Activated CD4-positive, alpha-beta memory T cell treated with anti-CD3 and anti-CD28 coated beads for 36 hours (primary cell): ENCODE measurements around the gene AFF2. TPM values are rescaled to one million over a fixed set of nuclear protein-coding genes. Genes with fewer than 3 reads are reported as not detected.

ENCODE experiments used
- CTCF ChIA-PET: fragments of 350-600 bp; sonication (Branson Sonifier 250); formaldehyde crosslinking; loops from one replicate; lab custom pipeline; 2021; ENCODE audit warnings: antibody characterized with exemption, inconsistent platforms; lab: Charles Lee
- POLR2A ChIA-PET: fragments of 350-600 bp; sonication (Branson Sonifier 250); formaldehyde crosslinking; loops from one replicate; lab custom pipeline; 2021; ENCODE audit warnings: antibody characterized with exemption; lab: Charles Lee
- DNase-seq: peaks from one replicate; pipeline ENCODE4 v3.0.0-alpha.2; 2020
- H3K27ac Mint-ChIP-seq: one replicate; pipeline ENCODE4 v1.8.0; 2021; ENCODE audit warnings: mixed read lengths
- H3K27me3 Mint-ChIP-seq: one replicate; pipeline ENCODE4 v1.8.0; 2021; ENCODE audit warnings: mixed read lengths
- H3K36me3 Mint-ChIP-seq: one replicate; pipeline ENCODE4 v1.8.0; 2021; ENCODE audit warnings: mixed read lengths
- H3K4me1 Mint-ChIP-seq: one replicate; pipeline ENCODE4 v1.8.0; 2021; ENCODE audit warnings: low read depth, mixed read lengths
- H3K4me3 Mint-ChIP-seq: one replicate; pipeline ENCODE4 v1.8.0; 2021; ENCODE audit warnings: mild to moderate bottlenecking, mixed read lengths
- H3K9me3 Mint-ChIP-seq: one replicate; pipeline ENCODE4 v1.8.0; 2021; ENCODE audit warnings: mixed read lengths
- intact Hi-C: fragments of 100-400 bp; cut with micrococcal nuclease; formaldehyde crosslinking; loops from one replicate; pipeline ENCODE4 v1.15.1; 2023
- total RNA-seq, 2 experiments: library from RNA; stranded (reverse); gene quantifications; one replicate each; pipeline ENCODE4 v1.2.3, GENCODE V29; 2021

The AFF2 gene
- total RNA-seq, 2 experiments from 2014 or later, result 0.36 to 0.45 TPM

DNA sequence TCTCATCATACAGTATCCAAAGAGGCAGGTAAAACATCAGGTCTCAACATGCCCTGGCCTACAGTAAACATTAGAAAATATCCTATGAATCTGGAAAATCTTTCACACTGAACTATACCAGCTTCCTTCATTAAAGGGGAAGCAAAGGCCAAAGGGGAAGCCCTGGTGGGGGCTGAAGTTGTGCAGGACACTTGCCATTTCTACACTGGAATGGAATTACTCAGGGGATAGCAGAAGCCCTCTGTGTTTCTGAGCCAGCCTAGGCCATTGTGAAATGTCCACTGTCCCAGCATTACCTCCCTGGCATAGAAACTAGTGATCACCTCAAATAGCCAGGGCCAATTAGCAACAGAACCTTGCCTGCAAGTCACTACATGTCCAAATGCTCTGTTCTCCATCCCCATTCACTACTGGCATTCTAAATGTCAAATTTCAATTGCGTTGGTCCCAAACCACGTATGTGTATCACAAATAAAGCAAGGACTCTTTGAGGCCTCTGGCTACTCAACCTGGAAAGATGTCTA is 429.9 kb downstream of the AFF2 start:
- no peak overlapping the region for H3K4me3 Mint-ChIP-seq
- POLR2A ChIA-PET, result no interaction called here
- H3K27ac Mint-ChIP-seq, result no peak overlapping the region
- DNase-seq, result no peak
- no peaks in the 10 kb centered on the region for H3K36me3 Mint-ChIP-seq
- intact Hi-C loops, result no loop called here
- no peaks in the 10 kb centered on the region for H3K27me3 Mint-ChIP-seq
- CTCF ChIA-PET, result no interaction called here
- no peaks in the 10 kb centered on the region for H3K4me1 Mint-ChIP-seq
- H3K9me3 Mint-ChIP-seq, result no peaks in the 10 kb centered on the region

DNA sequence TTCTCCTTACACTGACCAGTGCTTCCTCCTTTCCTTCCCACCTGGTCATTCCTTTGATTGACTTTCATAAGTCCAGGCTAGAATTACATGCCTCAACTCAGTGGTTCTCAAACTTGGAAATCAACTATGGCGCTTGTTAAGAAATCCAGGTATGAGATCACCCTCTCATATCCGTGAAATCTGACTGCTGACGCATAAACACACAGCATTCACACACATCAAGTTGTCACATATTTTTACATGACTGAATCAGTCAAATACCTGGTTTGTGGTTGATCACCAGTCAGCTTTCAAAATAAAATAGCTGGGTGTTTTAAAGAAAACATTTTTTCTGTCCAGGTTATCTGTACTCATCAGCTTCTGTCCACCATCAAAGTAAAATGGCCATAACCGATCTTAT is 433.5 kb downstream of the AFF2 start:
- Mint-ChIP-seq H3K9me3 (no peaks in the 10 kb centered on the region), H3K4me3 (no peak overlapping the region), H3K36me3 (no peaks in the 10 kb centered on the region), H3K27ac (no peak overlapping the region), H3K27me3 (no peaks in the 10 kb centered on the region), H3K4me1 (no peaks in the 10 kb centered on the region)
- no peak for DNase-seq
- ChIA-PET CTCF (no interaction called here), POLR2A (no interaction called here)
- intact Hi-C loops, result no loop called here

DNA sequence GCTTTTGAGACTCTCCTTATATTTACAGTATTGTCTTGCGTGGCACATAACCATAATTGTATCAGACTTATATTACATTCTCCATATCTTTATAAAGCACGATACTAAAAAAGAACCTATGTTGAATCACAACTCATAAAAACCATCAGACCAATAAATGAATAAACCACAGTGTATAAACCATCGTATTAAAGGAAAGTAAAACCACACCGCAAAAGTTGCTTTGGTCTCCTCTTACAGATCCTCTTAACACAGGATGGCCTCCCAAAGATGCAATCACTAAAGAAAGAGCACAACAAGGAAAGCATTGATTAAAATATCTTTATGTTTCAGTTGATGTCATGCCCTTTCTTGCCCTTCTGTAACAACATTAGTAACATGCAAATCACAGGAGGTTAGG is 437.9 kb downstream of the AFF2 start:
- H3K9me3 Mint-ChIP-seq, result no peaks in the 10 kb centered on the region
- no peaks in the 10 kb centered on the region for H3K36me3 Mint-ChIP-seq
- ChIA-PET CTCF (no interaction called here), POLR2A (no interaction called here)
- no peaks in the 10 kb centered on the region for H3K27me3 Mint-ChIP-seq
- DNase-seq, result no peak
- no peak overlapping the region for H3K4me3 Mint-ChIP-seq
- intact Hi-C loops, result no loop called here
- H3K4me1 Mint-ChIP-seq, result no peaks in the 10 kb centered on the region
- no peak overlapping the region for H3K27ac Mint-ChIP-seq

DNA sequence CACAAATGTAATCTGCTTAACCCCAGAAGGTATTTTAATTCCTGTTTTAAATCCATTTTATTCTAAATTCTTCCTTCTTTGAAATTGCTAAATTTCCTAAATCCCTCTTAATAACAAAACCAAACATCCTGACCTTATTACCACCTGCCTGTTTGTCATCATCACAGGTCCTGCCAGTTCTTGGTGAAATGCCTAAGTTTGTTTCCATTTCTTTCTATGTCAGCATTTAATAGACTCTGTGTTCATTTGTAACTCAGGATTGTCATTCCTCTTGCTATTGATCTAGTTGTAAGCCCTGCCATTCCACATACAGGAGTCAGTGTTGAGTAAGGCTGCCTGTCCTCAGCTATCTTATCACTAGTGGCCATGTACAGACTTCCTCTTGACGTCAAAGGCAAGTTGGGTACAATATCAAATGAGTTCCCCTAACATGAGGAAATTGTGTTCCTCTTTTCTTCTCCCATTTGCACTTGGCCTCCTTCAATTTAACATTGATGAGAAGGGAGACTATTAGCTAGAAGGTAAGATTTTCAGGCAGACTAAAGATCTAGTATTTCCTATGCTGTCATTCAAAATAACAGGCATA is 440.1 kb downstream of the AFF2 start:
- no peak for DNase-seq
- Mint-ChIP-seq H3K4me1 (no peaks in the 10 kb centered on the region), H3K4me3 (no peak overlapping the region), H3K9me3 (no peaks in the 10 kb centered on the region), H3K27me3 (no peaks in the 10 kb centered on the region), H3K27ac (no peak overlapping the region), H3K36me3 (no peaks in the 10 kb centered on the region)
- CTCF ChIA-PET, result no interaction called here
- POLR2A ChIA-PET, result no interaction called here
- intact Hi-C loops, result no loop called here

DNA sequence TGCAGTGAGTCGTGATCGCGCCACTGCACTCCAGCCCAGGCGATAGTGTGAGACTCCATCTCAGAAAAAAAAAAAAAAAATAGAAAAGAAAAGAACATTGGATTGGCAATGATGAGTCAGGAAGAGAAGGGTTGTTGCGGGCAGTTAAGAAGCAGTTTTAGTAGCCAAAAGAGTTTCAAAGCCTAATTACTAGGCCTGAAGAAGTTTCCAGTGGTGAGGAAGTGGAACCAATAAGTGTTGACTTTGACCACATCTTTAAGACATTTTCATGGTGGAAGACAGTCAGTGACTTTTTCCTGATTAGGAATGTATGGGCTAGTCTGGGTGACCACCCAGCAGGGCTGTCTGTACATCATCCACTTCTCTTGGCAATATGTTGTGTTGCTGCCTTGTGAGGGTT is 442.3 kb downstream of the AFF2 start:
- ChIA-PET POLR2A (no interaction called here), CTCF (no interaction called here)
- Mint-ChIP-seq H3K27me3 (no peaks in the 10 kb centered on the region), H3K27ac (no peak overlapping the region), H3K4me1 (no peaks in the 10 kb centered on the region), H3K9me3 (no peaks in the 10 kb centered on the region), H3K4me3 (no peak overlapping the region), H3K36me3 (no peaks in the 10 kb centered on the region)
- no peak for DNase-seq
- intact Hi-C loops, result no loop called here

DNA sequence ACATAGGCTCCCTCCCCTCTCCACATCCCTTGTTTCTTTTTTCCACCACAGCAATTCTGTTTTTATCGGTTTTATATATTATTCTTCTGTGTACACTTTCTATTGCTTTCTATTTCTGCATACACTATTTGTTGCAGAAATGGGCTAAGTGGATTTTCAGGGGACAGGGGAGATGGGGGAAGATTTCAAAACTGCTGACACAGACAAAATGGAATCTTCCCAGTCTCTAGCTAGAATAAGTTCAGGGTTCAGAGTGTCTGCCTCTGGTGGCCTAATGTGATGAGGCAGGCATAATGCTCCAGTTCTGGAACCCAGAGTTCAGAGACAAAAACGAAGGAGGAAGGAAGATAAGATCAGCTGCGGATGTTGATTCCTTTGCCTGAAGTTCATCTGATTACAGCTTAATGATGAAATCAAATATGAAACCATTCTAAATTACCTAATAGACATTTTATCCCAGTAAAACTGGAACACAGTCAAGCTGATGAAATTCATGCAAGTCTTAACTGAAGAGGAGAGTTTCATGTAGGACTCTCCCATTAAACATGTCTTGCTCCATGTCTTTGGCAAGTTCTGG is 447.1 kb downstream of the AFF2 start:
- POLR2A ChIA-PET, result no interaction called here
- Mint-ChIP-seq H3K36me3 (no peaks in the 10 kb centered on the region), H3K4me3 (no peak overlapping the region), H3K9me3 (no peaks in the 10 kb centered on the region), H3K27ac (no peak overlapping the region), H3K4me1 (no peaks in the 10 kb centered on the region), H3K27me3 (no peaks in the 10 kb centered on the region)
- CTCF ChIA-PET, result no interaction called here
- DNase-seq, result no peak
- intact Hi-C loops, result no loop called here

DNA sequence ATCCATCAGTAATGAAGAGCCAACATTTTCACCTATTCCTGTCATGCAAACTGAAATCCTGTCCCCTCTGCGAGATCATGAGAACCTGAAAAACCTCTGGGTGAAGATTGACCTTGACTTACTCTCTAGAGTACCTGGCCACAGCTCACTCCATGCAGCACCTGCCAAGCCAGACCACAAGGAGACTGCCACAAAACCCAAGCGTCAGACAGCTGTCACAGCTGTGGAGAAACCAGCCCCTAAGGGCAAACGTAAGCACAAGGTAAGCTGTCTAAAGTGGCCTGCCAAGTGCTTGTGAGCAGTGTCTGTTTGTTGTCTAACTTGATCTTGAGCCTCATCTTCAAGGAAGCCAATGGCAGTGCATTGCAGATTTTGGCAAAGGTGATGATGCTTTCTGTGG is 455.9 kb downstream of the AFF2 start:
- Mint-ChIP-seq H3K27me3 (no peaks in the 10 kb centered on the region), H3K36me3 (no peaks in the 10 kb centered on the region), H3K4me1 (no peaks in the 10 kb centered on the region), H3K27ac (no peak overlapping the region), H3K9me3 (no peaks in the 10 kb centered on the region), H3K4me3 (no peak overlapping the region)
- POLR2A ChIA-PET, result no interaction called here
- CTCF ChIA-PET, result no interaction called here
- intact Hi-C loops, result no loop called here
- no peak for DNase-seq

DNA sequence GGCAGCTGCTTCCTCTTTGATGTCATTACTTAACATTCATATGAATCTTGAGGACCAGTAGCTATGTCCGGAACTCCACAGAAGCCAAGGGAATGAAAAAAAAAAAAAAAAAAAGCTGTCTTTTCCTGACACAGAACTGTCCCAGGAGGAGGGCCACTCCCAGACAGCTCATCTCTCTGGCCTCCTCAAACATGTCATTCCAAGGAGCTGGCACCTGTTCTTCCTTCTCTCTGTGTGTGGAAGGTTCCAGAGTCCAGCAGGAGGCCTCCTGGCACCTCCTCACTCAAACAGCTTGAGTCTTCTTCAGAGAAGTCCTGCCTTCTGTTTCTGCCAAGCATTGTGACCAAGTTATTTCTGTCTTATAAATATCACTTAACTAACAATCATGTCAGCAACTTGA is 458.5 kb downstream of the AFF2 start:
- no peaks in the 10 kb centered on the region for H3K36me3 Mint-ChIP-seq
- CTCF ChIA-PET, result no interaction called here
- H3K27ac Mint-ChIP-seq, result no peak overlapping the region
- POLR2A ChIA-PET, result no interaction called here
- intact Hi-C loops, result no loop called here
- H3K27me3 Mint-ChIP-seq, result no peaks in the 10 kb centered on the region
- H3K4me1 Mint-ChIP-seq, result no peaks in the 10 kb centered on the region
- H3K4me3 Mint-ChIP-seq, result no peak overlapping the region
- DNase-seq, result no peak
- H3K9me3 Mint-ChIP-seq, result no peaks in the 10 kb centered on the region

DNA sequence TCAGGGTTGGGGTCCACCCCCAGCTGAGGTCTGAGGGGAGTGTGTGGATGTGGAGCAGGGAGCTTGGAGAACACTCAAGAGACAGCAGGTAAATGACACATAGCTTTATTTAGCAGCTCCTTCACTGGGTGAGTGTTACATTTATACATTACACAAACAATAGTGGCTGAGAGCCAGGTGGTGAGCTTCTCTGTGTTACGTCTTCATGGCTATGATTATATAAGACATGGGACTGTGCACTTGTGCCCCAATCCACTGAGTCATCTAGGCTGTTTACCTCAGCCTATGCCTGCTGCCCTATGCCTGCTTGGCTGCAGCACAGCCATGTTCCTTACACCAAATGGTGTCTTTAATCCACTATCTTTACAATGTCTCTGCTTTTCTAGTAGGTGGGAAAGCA is 459.6 kb downstream of the AFF2 start:
- H3K27ac Mint-ChIP-seq, result no peak overlapping the region
- H3K36me3 Mint-ChIP-seq, result no peaks in the 10 kb centered on the region
- ChIA-PET CTCF (no interaction called here), POLR2A (no interaction called here)
- H3K27me3 Mint-ChIP-seq, result no peaks in the 10 kb centered on the region
- no peak overlapping the region for H3K4me3 Mint-ChIP-seq
- no peak for DNase-seq
- intact Hi-C loops, result no loop called here
- H3K9me3 Mint-ChIP-seq, result no peaks in the 10 kb centered on the region
- H3K4me1 Mint-ChIP-seq, result no peaks in the 10 kb centered on the region

DNA sequence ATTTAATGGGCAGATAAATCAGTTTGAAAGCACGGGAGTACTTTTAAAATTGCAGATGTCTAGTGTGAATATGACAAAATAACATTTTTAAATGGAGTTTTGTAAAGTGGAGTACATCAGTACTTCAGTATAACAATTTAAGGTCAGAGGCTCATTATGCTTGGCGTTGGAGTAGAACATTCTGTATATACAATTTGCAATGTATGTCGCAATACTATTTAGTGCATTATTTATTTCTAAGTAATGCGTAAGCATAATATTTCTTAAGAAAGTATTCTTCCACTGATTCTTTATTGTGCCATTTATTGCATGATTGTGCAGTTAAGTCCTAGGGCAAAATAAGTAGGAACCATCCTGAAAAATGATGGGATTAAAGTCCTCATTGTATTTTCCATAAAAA is 461.6 kb downstream of the AFF2 start:
- Mint-ChIP-seq H3K4me1 (no peaks in the 10 kb centered on the region), H3K27me3 (no peaks in the 10 kb centered on the region), H3K36me3 (no peaks in the 10 kb centered on the region), H3K4me3 (no peak overlapping the region), H3K27ac (no peak overlapping the region), H3K9me3 (no peaks in the 10 kb centered on the region)
- intact Hi-C loops, result no loop called here
- ChIA-PET CTCF (no interaction called here), POLR2A (no interaction called here)
- DNase-seq, result no peak

DNA sequence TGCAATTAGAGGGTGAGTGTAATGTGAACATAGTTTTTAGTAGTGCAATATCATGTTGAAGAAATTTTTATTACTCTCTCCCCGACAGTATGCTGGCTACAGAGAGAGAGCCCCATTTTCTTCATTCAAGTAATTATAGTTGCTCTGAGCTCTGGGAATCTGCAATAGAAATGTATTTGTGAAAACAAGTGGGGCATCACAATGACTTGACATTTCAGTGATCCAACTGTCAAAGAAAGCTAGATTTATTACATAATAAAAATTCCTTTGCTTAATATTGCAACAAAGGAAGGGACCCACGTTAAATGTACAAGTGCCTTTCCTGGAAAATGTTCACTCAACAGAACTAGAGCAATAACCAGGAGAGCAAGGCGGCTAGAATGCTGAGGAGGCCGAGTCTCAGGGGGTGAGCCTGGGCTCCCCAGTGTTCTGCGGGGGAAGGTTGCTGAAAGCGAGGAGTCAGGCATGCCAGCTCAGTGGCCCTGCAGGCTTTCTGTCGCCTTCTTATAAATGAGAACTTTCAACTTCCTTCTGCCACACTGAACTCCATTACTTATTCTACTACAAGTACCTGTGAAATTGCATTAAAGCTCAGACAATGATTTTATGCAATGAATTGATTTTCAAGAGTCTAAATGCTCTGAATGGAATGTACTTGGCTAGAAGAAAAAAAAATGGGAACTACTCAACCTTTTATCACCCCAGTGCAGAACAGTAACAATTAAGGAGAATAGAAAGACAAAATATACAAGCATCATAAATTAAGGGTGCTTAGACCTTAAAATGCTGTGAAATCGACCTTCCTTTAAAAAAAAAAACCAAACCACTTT is 476.4 kb downstream of the AFF2 start:
- no peaks in the 10 kb centered on the region for H3K36me3 Mint-ChIP-seq
- H3K9me3 Mint-ChIP-seq, result no peaks in the 10 kb centered on the region
- H3K4me3 Mint-ChIP-seq, result no peak overlapping the region
- intact Hi-C loops, result no loop called here
- no peaks in the 10 kb centered on the region for H3K27me3 Mint-ChIP-seq
- no peaks in the 10 kb centered on the region for H3K4me1 Mint-ChIP-seq
- POLR2A ChIA-PET, result no interaction called here
- DNase-seq, result no peak
- no peak overlapping the region for H3K27ac Mint-ChIP-seq
- CTCF ChIA-PET, result no interaction called here

DNA sequence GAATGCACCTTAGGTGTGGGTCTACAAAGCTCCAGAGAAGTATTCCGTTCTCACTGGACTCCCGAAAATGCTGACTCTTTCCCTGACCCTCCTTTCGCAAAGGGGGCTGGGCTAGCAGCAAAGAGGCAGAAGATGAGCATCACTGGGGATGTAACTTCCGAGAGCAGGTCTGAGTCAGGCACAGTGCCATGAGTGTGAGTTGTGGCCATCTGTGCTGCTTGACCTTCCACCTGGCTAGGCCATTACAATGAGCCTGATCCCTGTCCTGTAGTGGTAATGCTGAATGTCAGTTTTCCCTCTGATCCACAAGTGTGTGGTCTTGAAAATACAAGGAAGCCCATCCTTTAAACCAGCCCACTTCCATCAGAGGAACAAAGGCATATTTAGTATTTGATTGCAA is 479.4 kb downstream of the AFF2 start:
- H3K27ac Mint-ChIP-seq, result no peak overlapping the region
- no peaks in the 10 kb centered on the region for H3K36me3 Mint-ChIP-seq
- no peak for DNase-seq
- intact Hi-C loops, result no loop called here
- no peaks in the 10 kb centered on the region for H3K9me3 Mint-ChIP-seq
- H3K27me3 Mint-ChIP-seq, result no peaks in the 10 kb centered on the region
- ChIA-PET POLR2A (no interaction called here), CTCF (no interaction called here)
- peaks cover 6% of the 10 kb centered on the region for H3K4me1 Mint-ChIP-seq
- H3K4me3 Mint-ChIP-seq, result no peak overlapping the region

DNA sequence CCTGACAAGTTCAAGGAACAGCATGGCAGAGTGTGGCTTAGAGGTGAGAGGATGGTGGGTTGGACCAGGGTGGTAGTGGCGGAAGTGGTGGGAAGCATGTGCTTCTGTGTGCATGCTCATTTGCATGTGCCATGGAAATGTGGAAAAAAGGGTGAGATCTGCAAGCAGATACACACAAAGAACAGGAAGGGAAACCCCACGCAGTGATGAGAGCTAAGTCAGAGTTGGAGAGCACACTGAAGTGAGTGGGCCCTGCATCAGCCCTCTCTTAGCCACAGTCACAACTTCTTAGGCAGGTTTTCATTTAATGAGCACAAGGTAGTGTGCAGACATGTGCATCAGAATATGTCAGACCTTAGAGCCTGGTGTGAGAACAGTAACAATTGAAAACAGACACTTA is 483.8 kb downstream of the AFF2 start:
- H3K36me3 Mint-ChIP-seq, result no peaks in the 10 kb centered on the region
- CTCF ChIA-PET, result no interaction called here
- H3K27ac Mint-ChIP-seq, result no peak overlapping the region
- POLR2A ChIA-PET, result no interaction called here
- intact Hi-C loops, result no loop called here
- peak; percentile 9 for DNase-seq
- no peaks in the 10 kb centered on the region for H3K9me3 Mint-ChIP-seq
- H3K27me3 Mint-ChIP-seq, result no peaks in the 10 kb centered on the region
- H3K4me1 Mint-ChIP-seq, result peaks cover 6% of the 10 kb centered on the region
- no peak overlapping the region for H3K4me3 Mint-ChIP-seq
